ENCODE data around the gene SLC9A1. TPM values are rescaled to one million over a fixed set of nuclear protein-coding genes. Genes with fewer than 3 reads are reported as not detected.

SLC9A1 gene
- total and polyA plus RNA-seq, 2 donors (not counting 1 experiment from before 2014, with no cell fraction given): 7.3 to 22.5 TPM

- ATAC-seq (ENCODE audit: low read depth) (no peak), DNase-seq (no peak)
- H3K27me3 ChIP-seq (replicated peaks in 1 of 4; ENCODE audit: control extremely low read depth in 1 of 4, control insufficient read depth in 3 of 4, insufficient read depth in 4 of 4, low read length in 3 of 4): no peaks in the 10 kb centered on the region
- no peak overlapping the region for H3K27ac Mint-ChIP-seq
- no peak overlapping the region for H3K9ac ChIP-seq (ENCODE audit: low read length)
- H3K9me3 Mint-ChIP-seq (ENCODE audit: insufficient read depth): peaks cover 3% of the 10 kb centered on the region
- H2AFZ ChIP-seq (ENCODE audit: insufficient read depth, low read depth, low read length, poor library complexity, severe bottlenecking): no peak overlapping the region
- no peak overlapping the region for H3K27ac ChIP-seq (ENCODE audit: low read length in 2 of 2)
- H3K4me3 ChIP-seq (ENCODE audit: control extremely low read depth in 1 of 5, extremely low read depth in 1 of 5, insufficient read depth in 1 of 5, low read depth in 2 of 5, low read length in 4 of 5): no peak overlapping the region
- ChIA-PET CTCF (interaction anchor here (1.6 kb wide), 1 partner anchor 120 kb away, joined by 3 read pairs; no protein-coding TSS in a partner anchor), POLR2A (no interaction called here)
- no peaks in the 10 kb centered on the region for H3K79me2 ChIP-seq (ENCODE audit: control insufficient read depth, insufficient read depth, low read length)
- intact Hi-C loops (cut with micrococcal nuclease): no loop called here
- no peaks in the 10 kb centered on the region for H3K4me1 ChIP-seq (ENCODE audit: control insufficient read depth in 2 of 2, insufficient read depth in 2 of 2, low read length in 2 of 2)
- no peak overlapping the region for H3K4me3 Mint-ChIP-seq
- TF ChIP-seq CTCF (IDR thresholded peaks at IDR 0.05) (no peak), EZH2 (IDR thresholded peaks at IDR 0.05; ENCODE audit: borderline replicate concordance, insufficient read depth, low read depth, low read length, poor library complexity, severe bottlenecking) (no peak)
- H3K4me2 ChIP-seq (replicated peaks; ENCODE audit: low read depth, low read length, poor library complexity, severe bottlenecking): no peak overlapping the region
- H3K36me3 ChIP-seq (replicated peaks in 1 of 2; ENCODE audit: control extremely low read depth in 1 of 2, control insufficient read depth in 1 of 2, extremely low read depth in 1 of 2, insufficient read depth in 2 of 2, low read length in 1 of 2): no peaks in the 10 kb centered on the region
- H3K9me3 ChIP-seq (ENCODE audit: control extremely low read depth in 1 of 3, control insufficient read depth in 2 of 3, insufficient read depth in 1 of 3, low read length in 2 of 3): peaks cover 1 to 24% (median 16%) of the 10 kb centered on the region in 3 donors
- H3K27me3 Mint-ChIP-seq: no peaks in the 10 kb centered on the region
- WGBS (ENCODE audit: insufficient coverage): 100% methylated on average over 2 of the region's 3 CpGs
- no peaks in the 10 kb centered on the region for H4K20me1 ChIP-seq (ENCODE audit: control insufficient read depth, insufficient read depth, low read length, poor library complexity, severe bottlenecking)
- H3K4me1 Mint-ChIP-seq: no peaks in the 10 kb centered on the region
Observed at GRCh38 chr1:27179979-27180378, 25.1 kb upstream of the SLC9A1 start.

- DNase-seq (no peak), ATAC-seq (ENCODE audit: low read depth) (no peak)
- H3K9ac ChIP-seq (ENCODE audit: low read length): no peak overlapping the region
- H4K20me1 ChIP-seq (ENCODE audit: control insufficient read depth, insufficient read depth, low read length, poor library complexity, severe bottlenecking): no peaks in the 10 kb centered on the region
- Mint-ChIP-seq H3K4me3 (no peak overlapping the region), H3K27ac (no peak overlapping the region), H3K4me1 (no peaks in the 10 kb centered on the region), H3K9me3 (ENCODE audit: insufficient read depth) (peaks cover 3% of the 10 kb centered on the region), H3K27me3 (no peaks in the 10 kb centered on the region)
- H2AFZ ChIP-seq (ENCODE audit: insufficient read depth, low read depth, low read length, poor library complexity, severe bottlenecking): no peak overlapping the region
- no peaks in the 10 kb centered on the region for H3K36me3 ChIP-seq (replicated peaks in 1 of 2; ENCODE audit: control extremely low read depth in 1 of 2, control insufficient read depth in 1 of 2, extremely low read depth in 1 of 2, insufficient read depth in 2 of 2, low read length in 1 of 2)
- H3K27me3 ChIP-seq (replicated peaks in 1 of 4; ENCODE audit: control extremely low read depth in 1 of 4, control insufficient read depth in 3 of 4, insufficient read depth in 4 of 4, low read length in 3 of 4): no peaks in the 10 kb centered on the region
- CTCF ChIA-PET: interaction anchor here (1.0 kb wide), 1 partner anchor 429 kb away, joined by 3 read pairs; no protein-coding TSS in a partner anchor
- H3K4me3 ChIP-seq (ENCODE audit: control extremely low read depth in 1 of 5, extremely low read depth in 1 of 5, insufficient read depth in 1 of 5, low read depth in 2 of 5, low read length in 4 of 5): no peak overlapping the region
- H3K9me3 ChIP-seq (ENCODE audit: control extremely low read depth in 1 of 3, control insufficient read depth in 2 of 3, insufficient read depth in 1 of 3, low read length in 2 of 3): peaks cover 1 to 24% (median 16%) of the 10 kb centered on the region in 3 donors
- H3K79me2 ChIP-seq (ENCODE audit: control insufficient read depth, insufficient read depth, low read length): no peaks in the 10 kb centered on the region
- no peaks in the 10 kb centered on the region for H3K4me1 ChIP-seq (ENCODE audit: control insufficient read depth in 2 of 2, insufficient read depth in 2 of 2, low read length in 2 of 2)
- no peak overlapping the region for H3K27ac ChIP-seq (ENCODE audit: low read length in 2 of 2)
- no peak overlapping the region for H3K4me2 ChIP-seq (replicated peaks; ENCODE audit: low read depth, low read length, poor library complexity, severe bottlenecking)
- POLR2A ChIA-PET: no interaction called here
- no peak for TF ChIP-seq CTCF (IDR thresholded peaks at IDR 0.05)
- no peak for TF ChIP-seq EZH2 (IDR thresholded peaks at IDR 0.05; ENCODE audit: borderline replicate concordance, insufficient read depth, low read depth, low read length, poor library complexity, severe bottlenecking)
- intact Hi-C loops (cut with micrococcal nuclease): no loop called here
Observed at GRCh38 chr1:27179379-27179778, 24.5 kb upstream of the SLC9A1 start.
